HepG2 (cell line): Measurements from ENCODE around the gene ITIH2. TPM values are rescaled to one million over a fixed set of nuclear protein-coding genes. Genes with fewer than 3 reads are reported as not detected.
A peak's percentile ranks its signal among the peaks of the same experiment; 100 is the strongest.

ENCODE experiments used
- ATAC-seq: fragments of 200-7000 bp; cut with Tn5 transposase; 3 replicates; pipeline ENCODE4 v1.9.1; 2020; ENCODE audit warnings: mild to moderate bottlenecking, moderate library complexity
- BruUV-seq: library from RNA; stranded (reverse); fragments of 400-500 nt; replicated peaks from 2 replicates; lab custom pipeline; 2021; lab: Mats Ljungman, UMichigan
- CTCF ChIA-PET: fragments of 300-600 bp; formaldehyde crosslinking; extraction: SDS; loops from one replicate; lab custom pipeline; 2021; ENCODE audit warnings: low total read pairs, inconsistent platforms, low intra/inter-chr PET ratio; lab: Yijun Ruan, JAX
- POLR2A ChIA-PET: fragments of 350-600 bp; sonication (Branson Sonifier 250); formaldehyde crosslinking; loops from one replicate; lab custom pipeline; 2020; ENCODE audit warnings: antibody characterized with exemption, inconsistent platforms; lab: Yijun Ruan, JAX
- DNase-seq: peaks from one replicate; pipeline ENCODE4 v3.0.0-alpha.2; 2015; ENCODE audit warnings: low spot score
- FAIRE-seq: peaks from 3 replicates; lab custom pipeline; 2011; peaks lifted over from hg19 to GRCh38; lab: Jason Lieb, UNC
- H2AFZ ChIP-seq: one replicate; pipeline ENCODE4 v1.6.1; 2011; ENCODE audit warnings: low read length, inconsistent platforms
- H3K27ac ChIP-seq: fragments of 300-600 bp; 3 replicates; pipeline ENCODE4 v1.8.0; 2011; ENCODE audit warnings: mixed run types, mild to moderate bottlenecking, mixed read lengths, low read length, inconsistent platforms; ENCODE audit not compliant: insufficient read depth; ENCODE audit errors: extremely low read length
- H3K27me3 ChIP-seq, 2 experiments: fragments of 200-600 bp in 1 of 2; 2 replicates in 1 of 2; 3 replicates in 1 of 2; pipeline versions ENCODE4 v1.6.0 to v1.8.0; 2011; ENCODE audit warnings: low read length in 2 of 2, mild to moderate bottlenecking in 2 of 2, moderate library complexity in 2 of 2, inconsistent platforms in 1 of 2; ENCODE audit not compliant: insufficient read depth in 2 of 2, control insufficient read depth in 1 of 2
- H3K36me3 ChIP-seq, 2 experiments: fragments of 200-600 bp in 1 of 2; replicated peaks in 1 of 2; 2 replicates in 1 of 2; 3 replicates in 1 of 2; pipeline versions ENCODE4 v1.5.1 to v1.8.0; 2011; ENCODE audit warnings: low read length in 2 of 2, inconsistent platforms in 1 of 2; ENCODE audit not compliant: insufficient read depth in 2 of 2, control insufficient read depth in 1 of 2
- H3K4me1 ChIP-seq: 2 replicates; pipeline ENCODE4 v1.5.1; 2012; ENCODE audit warnings: low read length, inconsistent platforms; ENCODE audit not compliant: insufficient read depth
- H3K4me2 ChIP-seq: 2 replicates; pipeline ENCODE4 v1.6.0; 2011; ENCODE audit warnings: low read depth, low read length, inconsistent platforms
- H3K4me3 ChIP-seq, 3 experiments: fragments of 200-600 bp in 1 of 3; sonication (generic), shearing (Covaris generic) in 1 of 3; replicated peaks in 1 of 3; 2 replicates each; pipeline ENCODE4 v1.5.1; 2011 to 2016; ENCODE audit warnings: low read length in 3 of 3, inconsistent platforms in 2 of 3, low read depth in 2 of 3, mild to moderate bottlenecking in 2 of 3, control low read depth in 1 of 3, mixed read lengths in 1 of 3; ENCODE audit not compliant: insufficient read depth in 1 of 3
- H3K79me2 ChIP-seq: one replicate; pipeline ENCODE4 v1.6.1; 2011; ENCODE audit warnings: low read length, inconsistent platforms; ENCODE audit not compliant: insufficient read depth
- H3K9ac ChIP-seq: 2 replicates; pipeline ENCODE4 v1.6.0; 2011; ENCODE audit warnings: mild to moderate bottlenecking, low read depth, low read length, inconsistent platforms; ENCODE audit not compliant: insufficient read depth
- H3K9me3 ChIP-seq: 2 replicates; pipeline ENCODE4 v1.5.1; 2012; ENCODE audit warnings: mild to moderate bottlenecking, low read length
- H4K20me1 ChIP-seq: 2 replicates; pipeline ENCODE4 v1.6.0; 2011; ENCODE audit warnings: inconsistent platforms, mild to moderate bottlenecking, low read length, moderate library complexity; ENCODE audit not compliant: insufficient read depth
- HOXA9 ChIP-seq: sonication (generic); formaldehyde crosslinking; IDR thresholded peaks from 2 replicates; pipeline ENCODE4 v1.8.1; 2022; ENCODE audit warnings: missing genetic modification reagents, mild to moderate bottlenecking, moderate library complexity, borderline replicate concordance
- MED1 ChIP-seq: sonication (generic); formaldehyde crosslinking; IDR thresholded peaks from 2 replicates; pipeline ENCODE4 v1.4.0; 2020; ENCODE audit warnings: missing genetic modification reagents
- PCBP1 ChIP-seq: fragments of 200-400 bp; formaldehyde crosslinking; IDR thresholded peaks from 2 replicates; pipeline ENCODE4 v1.6.1; 2017; ENCODE audit warnings: mild to moderate bottlenecking, low read depth, low read length, borderline replicate concordance
- RBM22 ChIP-seq: fragments of 200-400 bp; formaldehyde crosslinking; optimal IDR thresholded peaks from 2 replicates; pipeline ENCODE3; 2017; ENCODE audit warnings: mild to moderate bottlenecking, low read length, moderate library complexity
- TEAD3 ChIP-seq: optimal IDR thresholded peaks from 2 replicates; pipeline ENCODE3; 2016; ENCODE audit warnings: borderline replicate concordance
- TSC22D2 ChIP-seq: sonication (generic); formaldehyde crosslinking; IDR thresholded peaks from 2 replicates; pipeline ENCODE4 v1.5.1; 2020; ENCODE audit warnings: missing genetic modification reagents, mild to moderate bottlenecking, borderline replicate concordance
- ZFAT ChIP-seq: sonication (generic); formaldehyde crosslinking; conservative IDR thresholded peaks from 2 replicates; pipeline ENCODE4 v1.8.1; 2023; ENCODE audit warnings: missing genetic modification reagents, inconsistent platforms
- WGBS: methylation state at CpG from one replicate; pipeline ENCODE4 v1.1.6; 2017; ENCODE audit warnings: low lambda C conversion rate; 5-methylcytosine and 5-hydroxymethylcytosine counted together
- in situ Hi-C: cut with HindIII; loops from 2 replicates; pipeline ENCODE4 v1.10.0; 2017; ENCODE audit warnings: low pct_unique_long_range_greater_than_20kb; ENCODE audit not compliant: extremely low pct_ligation_motif_present
- intact Hi-C: fragments of 100-400 bp; cut with micrococcal nuclease; formaldehyde crosslinking; loops from one replicate; pipeline ENCODE4 v1.10.0; 2022; ENCODE audit not compliant: unreplicated experiment
- polyA plus RNA-seq, 8 experiments: library from polyadenylated mRNA; depleted of rRNA in 3 of 8; stranded (reverse) in 7 of 8; unstranded in 1 of 8; fragments of >200 nt; fragmentation: Illumina TruSeq in 4 of 8; extraction: Trizol in 4 of 8; gene quantifications; 2 replicates each; pipeline versions ENCODE4 v1.2.1 to v1.2.3, GENCODE V29; 2011 to 2016; ENCODE audit warnings: low read depth in 4 of 8, missing spikeins in 1 of 8, mixed read lengths in 1 of 8; ENCODE audit not compliant: insufficient read depth in 1 of 8
- total RNA-seq, 5 experiments: library from RNA; depleted of rRNA; stranded (reverse); fragments of >200 nt; fragmentation: Illumina TruSeq; extraction: Trizol; gene quantifications; 2 replicates each; pipeline ENCODE4 v1.2.3, GENCODE V29; 2016; ENCODE audit warnings: low read depth in 1 of 5
- TF ChIP-seq, protein P1 (sequence below): sonication (generic); formaldehyde crosslinking; IDR thresholded peaks from 2 replicates; pipeline ENCODE4 v1.8.1; 2022; ENCODE audit warnings: mild to moderate bottlenecking, missing genetic modification reagents
- TF ChIP-seq, protein P2 (sequence below): sonication (generic); formaldehyde crosslinking; IDR thresholded peaks from 2 replicates; pipeline ENCODE4 v1.5.0; 2020; ENCODE audit warnings: mild to moderate bottlenecking, missing genetic modification reagents, borderline replicate concordance
- TF ChIP-seq, protein P3 (sequence below): sonication (generic); formaldehyde crosslinking; IDR thresholded peaks from 2 replicates; pipeline ENCODE4 v1.5.1; 2020; ENCODE audit warnings: missing genetic modification reagents, mild to moderate bottlenecking, borderline replicate concordance
- TF ChIP-seq, protein P4 (sequence below): IDR thresholded peaks from 2 replicates; pipeline ENCODE4 v1.6.1; 2016; ENCODE audit warnings: low read depth, missing genetic modification reagents, missing compliant biosample characterization

The ITIH2 gene
- total and polyA plus RNA-seq, 2 of the 13 experiments (the other 11 are each of a cell fraction or from before 2014, with no cell fraction given): 1,197 to 1,427 TPM

DNA sequence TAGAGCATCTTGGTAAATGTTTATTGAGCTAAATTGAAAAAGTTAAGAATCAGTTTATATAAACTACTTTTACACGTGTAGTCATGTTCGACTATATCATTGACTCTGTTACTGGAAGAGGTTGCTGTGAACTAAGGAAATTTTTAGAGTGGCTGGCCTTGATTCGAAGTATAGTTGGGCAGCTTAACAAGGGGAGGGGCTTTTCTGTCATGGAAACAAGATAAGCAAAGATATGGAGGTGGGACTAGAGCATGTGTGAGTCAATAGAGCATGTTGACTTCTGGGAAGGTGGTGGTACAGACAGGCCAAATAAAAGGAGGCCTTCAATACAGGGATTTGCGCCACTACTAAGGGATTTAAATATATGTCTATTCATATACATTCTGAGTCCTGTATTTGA, 92.5 kb downstream of the ITIH2 start (continued):
- TF ChIP-seq PCBP1 (no peak), RBM22 (no peak), TEAD3 (CRISPR knock-in tag) (peak; percentile 25), ZFAT (no peak), TSC22D2 (CRISPR knock-in tag) (no peak)
- TF ChIP-seq, protein P1, sequence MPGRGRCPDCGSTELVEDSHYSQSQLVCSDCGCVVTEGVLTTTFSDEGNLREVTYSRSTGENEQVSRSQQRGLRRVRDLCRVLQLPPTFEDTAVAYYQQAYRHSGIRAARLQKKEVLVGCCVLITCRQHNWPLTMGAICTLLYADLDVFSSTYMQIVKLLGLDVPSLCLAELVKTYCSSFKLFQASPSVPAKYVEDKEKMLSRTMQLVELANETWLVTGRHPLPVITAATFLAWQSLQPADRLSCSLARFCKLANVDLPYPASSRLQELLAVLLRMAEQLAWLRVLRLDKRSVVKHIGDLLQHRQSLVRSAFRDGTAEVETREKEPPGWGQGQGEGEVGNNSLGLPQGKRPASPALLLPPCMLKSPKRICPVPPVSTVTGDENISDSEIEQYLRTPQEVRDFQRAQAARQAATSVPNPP: no peak
- TF ChIP-seq, protein P2, sequence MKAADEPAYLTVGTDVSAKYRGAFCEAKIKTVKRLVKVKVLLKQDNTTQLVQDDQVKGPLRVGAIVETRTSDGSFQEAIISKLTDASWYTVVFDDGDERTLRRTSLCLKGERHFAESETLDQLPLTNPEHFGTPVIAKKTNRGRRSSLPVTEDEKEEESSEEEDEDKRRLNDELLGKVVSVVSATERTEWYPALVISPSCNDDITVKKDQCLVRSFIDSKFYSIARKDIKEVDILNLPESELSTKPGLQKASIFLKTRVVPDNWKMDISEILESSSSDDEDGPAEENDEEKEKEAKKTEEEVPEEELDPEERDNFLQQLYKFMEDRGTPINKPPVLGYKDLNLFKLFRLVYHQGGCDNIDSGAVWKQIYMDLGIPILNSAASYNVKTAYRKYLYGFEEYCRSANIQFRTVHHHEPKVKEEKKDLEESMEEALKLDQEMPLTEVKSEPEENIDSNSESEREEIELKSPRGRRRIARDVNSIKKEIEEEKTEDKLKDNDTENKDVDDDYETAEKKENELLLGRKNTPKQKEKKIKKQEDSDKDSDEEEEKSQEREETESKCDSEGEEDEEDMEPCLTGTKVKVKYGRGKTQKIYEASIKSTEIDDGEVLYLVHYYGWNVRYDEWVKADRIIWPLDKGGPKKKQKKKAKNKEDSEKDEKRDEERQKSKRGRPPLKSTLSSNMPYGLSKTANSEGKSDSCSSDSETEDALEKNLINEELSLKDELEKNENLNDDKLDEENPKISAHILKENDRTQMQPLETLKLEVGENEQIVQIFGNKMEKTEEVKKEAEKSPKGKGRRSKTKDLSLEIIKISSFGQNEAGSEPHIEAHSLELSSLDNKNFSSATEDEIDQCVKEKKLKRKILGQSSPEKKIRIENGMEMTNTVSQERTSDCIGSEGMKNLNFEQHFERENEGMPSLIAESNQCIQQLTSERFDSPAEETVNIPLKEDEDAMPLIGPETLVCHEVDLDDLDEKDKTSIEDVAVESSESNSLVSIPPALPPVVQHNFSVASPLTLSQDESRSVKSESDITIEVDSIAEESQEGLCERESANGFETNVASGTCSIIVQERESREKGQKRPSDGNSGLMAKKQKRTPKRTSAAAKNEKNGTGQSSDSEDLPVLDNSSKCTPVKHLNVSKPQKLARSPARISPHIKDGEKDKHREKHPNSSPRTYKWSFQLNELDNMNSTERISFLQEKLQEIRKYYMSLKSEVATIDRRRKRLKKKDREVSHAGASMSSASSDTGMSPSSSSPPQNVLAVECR: peak; percentile 37; the same call in 1 of the 2 replicates

DNA sequence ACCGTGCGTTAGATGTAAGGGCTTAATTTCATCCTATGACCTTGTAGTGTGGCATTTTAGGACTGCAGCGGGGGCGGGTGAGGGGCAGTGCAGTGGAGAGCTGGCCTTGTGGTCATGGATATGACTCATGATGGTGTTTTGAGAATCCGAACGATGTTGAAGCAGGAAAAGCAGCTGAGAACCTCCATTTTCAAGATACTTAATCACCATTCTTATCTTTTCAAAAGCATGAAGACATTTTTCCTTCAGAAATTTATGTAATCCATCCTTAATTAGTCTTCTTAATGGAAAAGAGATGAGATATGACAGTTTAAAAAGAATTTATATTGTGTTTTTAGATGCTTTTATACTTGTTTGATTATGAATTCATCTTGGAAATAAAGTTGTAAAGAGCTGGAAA, 94.5 kb downstream of the ITIH2 start:
- no peak for ATAC-seq
- no peak for FAIRE-seq
- TF ChIP-seq, protein P3, sequence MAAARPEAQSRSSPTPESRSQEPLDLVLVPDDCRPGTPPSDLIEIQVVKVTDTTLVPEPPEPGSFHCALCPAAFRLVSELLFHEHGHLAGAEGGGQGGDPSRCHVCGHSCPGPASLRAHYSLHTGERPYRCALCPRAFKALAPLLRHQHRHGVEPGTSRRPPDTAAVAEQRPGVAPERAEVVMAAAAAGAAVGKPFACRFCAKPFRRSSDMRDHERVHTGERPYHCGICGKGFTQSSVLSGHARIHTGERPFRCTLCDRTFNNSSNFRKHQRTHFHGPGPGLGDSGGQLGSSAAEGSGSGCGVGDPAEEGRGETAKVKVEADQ (CRISPR knock-in tag): no peak
- TF ChIP-seq, protein P4, sequence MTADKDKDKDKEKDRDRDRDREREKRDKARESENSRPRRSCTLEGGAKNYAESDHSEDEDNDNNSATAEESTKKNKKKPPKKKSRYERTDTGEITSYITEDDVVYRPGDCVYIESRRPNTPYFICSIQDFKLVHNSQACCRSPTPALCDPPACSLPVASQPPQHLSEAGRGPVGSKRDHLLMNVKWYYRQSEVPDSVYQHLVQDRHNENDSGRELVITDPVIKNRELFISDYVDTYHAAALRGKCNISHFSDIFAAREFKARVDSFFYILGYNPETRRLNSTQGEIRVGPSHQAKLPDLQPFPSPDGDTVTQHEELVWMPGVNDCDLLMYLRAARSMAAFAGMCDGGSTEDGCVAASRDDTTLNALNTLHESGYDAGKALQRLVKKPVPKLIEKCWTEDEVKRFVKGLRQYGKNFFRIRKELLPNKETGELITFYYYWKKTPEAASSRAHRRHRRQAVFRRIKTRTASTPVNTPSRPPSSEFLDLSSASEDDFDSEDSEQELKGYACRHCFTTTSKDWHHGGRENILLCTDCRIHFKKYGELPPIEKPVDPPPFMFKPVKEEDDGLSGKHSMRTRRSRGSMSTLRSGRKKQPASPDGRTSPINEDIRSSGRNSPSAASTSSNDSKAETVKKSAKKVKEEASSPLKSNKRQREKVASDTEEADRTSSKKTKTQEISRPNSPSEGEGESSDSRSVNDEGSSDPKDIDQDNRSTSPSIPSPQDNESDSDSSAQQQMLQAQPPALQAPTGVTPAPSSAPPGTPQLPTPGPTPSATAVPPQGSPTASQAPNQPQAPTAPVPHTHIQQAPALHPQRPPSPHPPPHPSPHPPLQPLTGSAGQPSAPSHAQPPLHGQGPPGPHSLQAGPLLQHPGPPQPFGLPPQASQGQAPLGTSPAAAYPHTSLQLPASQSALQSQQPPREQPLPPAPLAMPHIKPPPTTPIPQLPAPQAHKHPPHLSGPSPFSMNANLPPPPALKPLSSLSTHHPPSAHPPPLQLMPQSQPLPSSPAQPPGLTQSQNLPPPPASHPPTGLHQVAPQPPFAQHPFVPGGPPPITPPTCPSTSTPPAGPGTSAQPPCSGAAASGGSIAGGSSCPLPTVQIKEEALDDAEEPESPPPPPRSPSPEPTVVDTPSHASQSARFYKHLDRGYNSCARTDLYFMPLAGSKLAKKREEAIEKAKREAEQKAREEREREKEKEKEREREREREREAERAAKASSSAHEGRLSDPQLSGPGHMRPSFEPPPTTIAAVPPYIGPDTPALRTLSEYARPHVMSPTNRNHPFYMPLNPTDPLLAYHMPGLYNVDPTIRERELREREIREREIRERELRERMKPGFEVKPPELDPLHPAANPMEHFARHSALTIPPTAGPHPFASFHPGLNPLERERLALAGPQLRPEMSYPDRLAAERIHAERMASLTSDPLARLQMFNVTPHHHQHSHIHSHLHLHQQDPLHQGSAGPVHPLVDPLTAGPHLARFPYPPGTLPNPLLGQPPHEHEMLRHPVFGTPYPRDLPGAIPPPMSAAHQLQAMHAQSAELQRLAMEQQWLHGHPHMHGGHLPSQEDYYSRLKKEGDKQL (CRISPR knock-in tag): no peak
- no peak for TF ChIP-seq HOXA9
- no peak for TF ChIP-seq MED1

More for the DNA sequence above, 94.5 kb downstream of the ITIH2 start:
- no peak overlapping the region for H3K4me2 ChIP-seq
- no peak for DNase-seq
- no peak overlapping the region for H3K27ac ChIP-seq
- peaks cover 14 to 52% of the 10 kb centered on the region in 2 experiments for H3K36me3 ChIP-seq
- WGBS: 83% methylated on average over 6 of the region's 6 CpGs
- peaks cover 46% of the 10 kb centered on the region for H3K79me2 ChIP-seq
- peaks cover 23% of the 10 kb centered on the region for H4K20me1 ChIP-seq
- no peaks in the 10 kb centered on the region for H3K27me3 ChIP-seq
- ChIA-PET POLR2A (interaction anchor here (0.8 to 3.3 kb wide), 2 partner anchors 9 to 20 kb away, joined by 3 to 12 read pairs; partner anchors contain the start of genes ATP5F1C, KIN and TAF3), CTCF (no interaction called here)
- H3K9ac ChIP-seq: no peak overlapping the region
- no peak overlapping the region for H2AFZ ChIP-seq
- in situ Hi-C loops: no loop called here
- BruUV-seq: no TSS peak
- intact Hi-C loops: loop anchor here (10.0 kb wide), 1 partner anchor 93 kb away; the partner anchor contains the start of gene ITIH2
- no peak overlapping the region for H3K4me3 ChIP-seq
- H3K9me3 ChIP-seq: no peaks in the 10 kb centered on the region
- H3K4me1 ChIP-seq: peaks cover 43% of the 10 kb centered on the region
